Activated T-cell treated with anti-CD3 and anti-CD28 coated beads, Interleukin-2, amount 50 U/mL, for 24 hours (primary cell): ENCODE measurements around the gene MAP7.

Source experiments
- DNase-seq: peaks from one replicate; pipeline ENCODE4 v3.0.0-alpha.2; 2020
- H3K27ac Mint-ChIP-seq: 2 replicates; pipeline ENCODE4 v1.8.0; 2020; ENCODE audit warnings: mild to moderate bottlenecking, mixed read lengths
- H3K27me3 Mint-ChIP-seq: 2 replicates; pipeline ENCODE4 v1.8.0; 2020; ENCODE audit warnings: mixed read lengths
- H3K36me3 Mint-ChIP-seq: 2 replicates; pipeline ENCODE4 v1.8.0; 2020; ENCODE audit warnings: low read depth, mixed read lengths
- H3K4me1 Mint-ChIP-seq: 2 replicates; pipeline ENCODE4 v1.8.0; 2020; ENCODE audit warnings: low read depth, mixed read lengths
- H3K4me3 Mint-ChIP-seq: 2 replicates; pipeline ENCODE4 v1.8.0; 2020; ENCODE audit warnings: mild to moderate bottlenecking, moderate library complexity, mixed read lengths
- H3K9me3 Mint-ChIP-seq: 2 replicates; pipeline ENCODE4 v1.8.0; 2020; ENCODE audit warnings: mixed read lengths

The MAP7 gene

DNA sequence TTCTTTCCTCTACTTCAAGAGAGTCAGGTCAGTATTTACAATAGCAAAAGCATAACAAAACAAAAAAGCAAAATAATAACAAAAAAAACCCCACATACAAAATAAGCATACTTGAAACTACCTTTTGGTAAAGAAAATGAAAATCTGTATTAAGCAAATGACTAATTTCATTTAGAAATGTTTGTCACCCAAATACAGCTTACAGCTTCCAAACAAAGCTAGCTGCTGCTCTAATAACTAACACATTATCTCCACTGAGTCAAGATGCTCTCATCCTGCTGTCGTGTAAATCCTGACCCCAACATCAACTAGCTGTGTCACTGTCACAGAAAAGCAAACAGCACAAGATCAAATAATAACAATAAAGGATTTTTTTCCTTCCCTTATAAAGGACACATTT, 21.7 kb downstream of the MAP7 start:
- H3K9me3 Mint-ChIP-seq = no peaks in the 10 kb centered on the region
- no peak overlapping the region for H3K4me3 Mint-ChIP-seq
- no peaks in the 10 kb centered on the region for H3K36me3 Mint-ChIP-seq
- H3K27me3 Mint-ChIP-seq = peaks cover 5% of the 10 kb centered on the region
- no peak for DNase-seq
- H3K27ac Mint-ChIP-seq = no peak overlapping the region
- peaks cover 27% of the 10 kb centered on the region for H3K4me1 Mint-ChIP-seq

DNA sequence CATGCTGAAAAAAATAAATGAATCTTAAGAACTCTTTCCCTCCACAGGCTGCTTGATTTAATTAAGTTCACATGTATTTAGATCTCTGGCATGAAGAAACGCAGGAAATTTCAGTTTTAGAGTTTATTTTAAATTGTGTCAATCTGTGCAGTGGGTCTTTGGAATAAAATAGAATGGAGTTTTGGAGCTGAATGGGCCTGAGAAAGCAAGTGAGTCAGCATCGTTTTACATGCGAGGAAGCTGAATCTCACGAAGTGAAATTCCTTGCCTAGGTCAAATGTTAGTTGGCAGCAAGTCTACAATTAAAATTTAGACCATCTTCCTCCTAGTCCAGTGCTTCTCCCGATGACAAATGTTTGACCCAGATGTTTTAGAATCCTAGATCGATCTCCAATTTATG, 22.4 kb downstream of the MAP7 start:
- Mint-ChIP-seq H3K36me3 (no peaks in the 10 kb centered on the region), H3K4me1 (peaks cover 27% of the 10 kb centered on the region), H3K27me3 (peaks cover 5% of the 10 kb centered on the region), H3K27ac (no peak overlapping the region), H3K9me3 (no peaks in the 10 kb centered on the region), H3K4me3 (no peak overlapping the region)
- DNase-seq = no peak

DNA sequence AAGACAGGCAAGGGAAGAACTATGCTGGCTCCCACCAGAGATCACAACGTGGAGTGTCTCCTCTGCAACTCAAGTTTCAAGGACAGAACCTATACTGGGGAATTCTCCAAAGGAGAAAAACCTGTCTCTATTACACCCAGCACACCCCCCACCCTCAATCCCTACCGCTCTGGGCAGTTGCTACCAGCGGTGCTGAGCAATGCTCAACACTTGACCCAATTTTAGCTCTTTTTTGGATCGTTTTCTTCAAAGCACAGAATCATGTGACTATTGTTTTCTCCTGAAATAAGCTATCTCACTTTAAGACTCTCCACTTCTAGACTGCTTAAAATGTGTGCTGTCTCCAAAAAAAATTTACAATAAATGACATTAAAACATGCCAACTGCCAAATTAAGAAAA, 23.3 kb downstream of the MAP7 start:
- no peak overlapping the region for H3K27ac Mint-ChIP-seq
- no peaks in the 10 kb centered on the region for H3K36me3 Mint-ChIP-seq
- H3K27me3 Mint-ChIP-seq = peaks cover 5% of the 10 kb centered on the region
- H3K4me3 Mint-ChIP-seq = no peak overlapping the region
- DNase-seq = no peak
- H3K9me3 Mint-ChIP-seq = no peaks in the 10 kb centered on the region
- peaks cover 27% of the 10 kb centered on the region for H3K4me1 Mint-ChIP-seq

DNA sequence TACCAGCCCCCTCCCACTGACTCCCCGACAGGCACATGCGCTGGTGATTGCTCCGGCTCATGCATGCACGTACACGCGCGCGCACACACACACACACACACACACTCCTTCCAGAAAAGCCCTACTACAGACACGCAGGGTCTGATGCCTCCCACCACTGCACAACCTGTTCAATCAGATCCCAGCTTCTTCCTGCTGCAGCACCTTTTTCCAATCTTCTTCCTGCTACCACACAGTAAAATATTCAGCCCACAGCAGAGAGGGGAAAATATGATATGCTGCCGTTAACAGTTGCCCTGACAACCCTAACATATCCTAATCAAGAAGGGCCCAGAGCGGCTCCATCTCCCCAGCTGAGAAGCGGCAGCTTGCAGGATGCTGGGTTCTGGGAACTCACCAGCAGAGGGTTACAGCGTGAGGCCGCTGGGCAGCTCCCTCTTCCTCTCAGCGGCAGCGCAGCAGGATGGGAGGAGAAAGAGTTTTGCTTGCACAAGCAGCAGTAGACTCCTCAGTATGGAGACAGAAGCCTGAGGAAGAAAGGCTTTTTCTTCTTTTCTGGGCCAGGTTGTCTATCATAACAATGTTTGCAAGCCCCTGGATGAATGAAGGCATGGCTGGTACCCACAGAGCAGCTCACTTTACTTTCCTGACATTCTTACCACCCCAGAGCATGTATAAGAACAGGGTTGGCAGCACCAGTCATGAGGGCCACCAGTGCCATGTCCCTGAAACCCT, 23.9 kb downstream of the MAP7 start:
- no peaks in the 10 kb centered on the region for H3K36me3 Mint-ChIP-seq
- no peaks in the 10 kb centered on the region for H3K9me3 Mint-ChIP-seq
- peaks cover 27% of the 10 kb centered on the region for H3K4me1 Mint-ChIP-seq
- peaks cover 5% of the 10 kb centered on the region for H3K27me3 Mint-ChIP-seq
- H3K27ac Mint-ChIP-seq = peak overlapping the region; percentile 41
- peak overlapping the region; percentile 52 for H3K4me3 Mint-ChIP-seq
- DNase-seq = peak; percentile 45

DNA sequence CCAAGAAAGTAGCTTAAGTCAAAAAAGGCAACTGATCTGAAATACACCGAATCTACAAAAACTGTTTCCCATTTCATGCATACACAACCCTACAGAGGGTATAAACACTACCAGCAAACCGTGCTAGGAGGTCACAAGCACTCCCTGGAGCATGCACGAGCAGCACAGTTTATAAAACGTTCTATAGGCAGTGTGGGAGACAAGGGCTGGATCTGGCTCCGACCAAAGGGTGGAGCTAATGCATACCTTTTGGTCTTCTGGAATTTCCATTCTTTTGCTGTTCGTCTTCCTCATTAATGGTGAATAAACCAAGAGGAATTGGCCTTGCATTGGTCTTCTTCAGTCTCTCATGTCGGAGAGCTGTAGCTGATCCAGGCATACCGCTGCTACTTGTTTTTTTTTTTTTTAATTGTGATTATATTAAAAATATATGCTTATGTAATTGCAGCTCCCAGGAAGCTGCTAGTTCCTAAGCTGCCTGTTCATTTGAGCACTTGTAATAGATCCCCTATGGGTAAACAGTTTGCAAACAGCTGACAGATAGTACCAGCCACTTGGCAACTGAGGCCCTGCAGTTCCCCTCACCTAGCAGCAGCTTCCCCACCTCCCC, 24.5 kb downstream of the MAP7 start:
- peaks cover 5% of the 10 kb centered on the region for H3K27me3 Mint-ChIP-seq
- H3K36me3 Mint-ChIP-seq = no peaks in the 10 kb centered on the region
- no peaks in the 10 kb centered on the region for H3K9me3 Mint-ChIP-seq
- DNase-seq = no peak
- no peak overlapping the region for H3K27ac Mint-ChIP-seq
- peaks cover 27% of the 10 kb centered on the region for H3K4me1 Mint-ChIP-seq
- H3K4me3 Mint-ChIP-seq = peak overlapping the region; percentile 52

DNA sequence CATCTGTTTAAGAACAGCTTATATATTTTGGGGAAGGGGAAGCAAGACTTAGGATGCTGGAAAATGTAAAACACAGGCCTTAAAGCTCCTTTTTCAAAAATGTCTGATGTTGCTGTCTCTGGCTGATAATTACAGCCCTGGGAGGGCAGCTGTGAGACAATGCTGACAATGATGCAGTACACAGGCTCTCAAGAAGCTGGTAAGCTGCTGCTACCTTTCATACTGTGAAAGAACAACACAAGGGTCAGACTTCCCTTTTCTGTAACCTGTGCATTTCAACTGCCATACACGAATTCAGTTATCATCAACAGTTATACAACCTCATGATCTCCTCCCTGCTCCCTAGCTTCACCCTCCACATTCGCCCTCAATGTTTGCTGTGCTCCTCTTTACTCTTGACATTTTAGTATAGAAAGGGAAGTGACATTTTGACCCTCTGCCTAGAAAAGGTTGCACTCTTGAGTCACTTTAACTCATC, 25.2 kb downstream of the MAP7 start:
- Mint-ChIP-seq H3K27me3 (peaks cover 5% of the 10 kb centered on the region), H3K4me3 (no peak overlapping the region), H3K9me3 (no peaks in the 10 kb centered on the region), H3K4me1 (peaks cover 27% of the 10 kb centered on the region), H3K36me3 (no peaks in the 10 kb centered on the region), H3K27ac (no peak overlapping the region)
- DNase-seq = no peak

DNA sequence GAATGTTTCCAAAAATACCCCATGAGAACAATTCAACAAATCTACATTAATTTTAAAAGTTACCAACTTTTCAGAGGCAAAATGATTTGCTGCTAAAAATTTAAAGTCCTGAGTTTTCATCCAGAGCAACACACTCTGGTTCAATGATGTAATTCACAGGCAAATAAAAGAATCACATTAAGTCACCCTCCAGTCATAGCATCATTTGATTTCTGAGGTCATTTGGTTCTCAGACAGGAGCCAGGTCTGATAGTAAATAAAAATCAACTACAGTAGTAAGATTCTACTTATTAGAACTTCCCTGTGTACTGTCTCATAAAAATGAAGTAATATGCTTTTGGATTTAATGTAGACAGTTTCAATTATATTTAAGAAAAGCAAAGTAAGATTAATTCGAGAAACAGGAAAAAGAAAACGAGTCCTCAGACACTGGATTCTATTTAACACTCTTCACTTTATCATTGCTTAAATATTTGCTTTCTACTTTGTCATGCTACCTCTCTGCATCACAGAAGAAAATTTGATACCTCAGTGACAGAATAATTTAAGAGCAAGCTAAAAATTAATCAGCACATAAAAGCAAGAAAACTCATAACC, 25.8 kb downstream of the MAP7 start:
- Mint-ChIP-seq H3K9me3 (no peaks in the 10 kb centered on the region), H3K4me3 (no peak overlapping the region), H3K27ac (no peak overlapping the region), H3K4me1 (peaks cover 27% of the 10 kb centered on the region), H3K36me3 (no peaks in the 10 kb centered on the region), H3K27me3 (peaks cover 5% of the 10 kb centered on the region)
- DNase-seq = no peak

DNA sequence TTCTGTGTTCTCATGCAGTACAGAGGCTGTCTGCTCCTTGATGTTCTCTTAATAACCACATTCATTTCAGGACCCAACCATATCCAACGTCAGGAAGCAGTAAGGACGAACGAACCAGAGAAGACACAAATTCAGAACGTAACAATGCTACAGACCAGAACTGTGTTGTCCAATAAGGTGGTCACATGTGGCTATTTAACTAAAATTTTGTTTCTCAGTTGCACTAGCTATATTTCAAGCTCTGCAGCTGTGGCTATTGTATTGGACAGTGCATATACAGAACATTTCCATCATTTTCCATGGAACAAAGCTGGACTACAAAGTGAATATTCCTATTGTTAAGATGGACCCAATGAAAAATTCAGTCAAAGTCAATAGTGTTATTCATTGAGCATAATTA, 27.0 kb downstream of the MAP7 start:
- peaks cover 5% of the 10 kb centered on the region for H3K27me3 Mint-ChIP-seq
- no peak overlapping the region for H3K27ac Mint-ChIP-seq
- no peak overlapping the region for H3K4me3 Mint-ChIP-seq
- DNase-seq = no peak
- no peaks in the 10 kb centered on the region for H3K9me3 Mint-ChIP-seq
- no peaks in the 10 kb centered on the region for H3K36me3 Mint-ChIP-seq
- H3K4me1 Mint-ChIP-seq = peaks cover 27% of the 10 kb centered on the region

DNA sequence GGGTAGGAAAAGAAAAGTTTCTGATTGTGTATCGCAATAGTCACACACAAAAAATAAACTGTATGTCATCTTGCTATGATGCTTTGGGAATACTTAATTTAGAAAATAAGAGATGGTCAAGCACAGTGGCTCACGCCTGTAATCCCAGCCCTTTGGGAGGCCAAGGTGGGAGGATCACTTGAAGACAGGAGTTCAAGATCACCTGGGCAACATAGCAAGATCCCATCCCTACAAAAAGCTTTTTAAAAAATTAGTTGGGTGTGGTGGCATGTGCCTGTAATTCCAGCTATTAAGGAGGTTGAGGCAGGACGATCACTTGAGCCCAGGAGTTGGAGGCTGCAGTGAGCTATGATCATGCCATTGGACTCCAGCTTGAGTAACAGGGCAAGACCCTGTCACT, 27.6 kb downstream of the MAP7 start:
- DNase-seq = no peak
- peaks cover 27% of the 10 kb centered on the region for H3K4me1 Mint-ChIP-seq
- H3K4me3 Mint-ChIP-seq = no peak overlapping the region
- H3K36me3 Mint-ChIP-seq = no peaks in the 10 kb centered on the region
- H3K27ac Mint-ChIP-seq = no peak overlapping the region
- no peaks in the 10 kb centered on the region for H3K9me3 Mint-ChIP-seq
- peaks cover 5% of the 10 kb centered on the region for H3K27me3 Mint-ChIP-seq

DNA sequence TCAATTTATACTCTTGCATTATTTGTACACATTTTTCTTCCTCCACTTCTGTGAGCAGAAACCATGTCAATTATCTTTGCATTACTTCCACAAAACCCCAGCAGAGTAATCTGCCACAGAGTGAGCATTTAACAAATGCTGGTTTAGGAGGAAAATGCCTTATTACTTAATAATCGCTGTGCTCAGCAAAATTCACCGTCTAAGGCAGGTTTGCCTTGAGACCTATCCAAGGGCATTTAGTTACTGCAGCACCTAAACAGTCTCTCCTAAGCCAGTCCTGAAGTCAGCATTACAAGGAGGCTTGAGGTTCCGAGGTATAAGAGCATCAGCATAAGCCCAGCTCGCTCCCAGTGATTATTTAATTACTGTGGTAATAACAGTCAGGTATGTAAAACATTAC, 28.3 kb downstream of the MAP7 start:
- no peak overlapping the region for H3K4me3 Mint-ChIP-seq

DNA sequence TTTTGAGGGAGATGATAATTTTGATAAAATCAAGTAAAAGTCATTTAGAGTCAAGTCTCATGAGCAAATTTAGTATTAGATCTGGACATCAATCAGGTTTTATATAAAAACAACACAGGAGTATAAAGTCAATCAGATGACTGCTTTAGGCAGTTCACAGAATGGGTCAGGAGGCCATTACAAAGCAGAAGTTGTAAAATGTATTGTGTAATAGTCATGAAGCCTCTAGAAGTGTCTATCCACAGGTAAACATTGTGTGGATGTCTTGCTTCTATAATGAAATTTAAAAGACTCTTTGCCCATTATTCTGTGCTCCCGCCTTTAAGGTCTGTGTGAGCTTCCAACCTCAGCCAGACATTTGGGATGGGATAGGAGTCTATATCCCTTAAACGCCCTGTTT, 28.8 kb downstream of the MAP7 start:
- no peaks in the 10 kb centered on the region for H3K36me3 Mint-ChIP-seq
- no peak for DNase-seq
- peaks cover 18% of the 10 kb centered on the region for H3K4me1 Mint-ChIP-seq
- no peaks in the 10 kb centered on the region for H3K9me3 Mint-ChIP-seq
- H3K27ac Mint-ChIP-seq = no peak overlapping the region
- no peak overlapping the region for H3K4me3 Mint-ChIP-seq
- peaks cover 4% of the 10 kb centered on the region for H3K27me3 Mint-ChIP-seq

More for the DNA sequence above, 28.3 kb downstream of the MAP7 start:
- no peaks in the 10 kb centered on the region for H3K9me3 Mint-ChIP-seq
- DNase-seq = no peak
- H3K36me3 Mint-ChIP-seq = no peaks in the 10 kb centered on the region
- peaks cover 5% of the 10 kb centered on the region for H3K27me3 Mint-ChIP-seq
- H3K27ac Mint-ChIP-seq = no peak overlapping the region
- H3K4me1 Mint-ChIP-seq = peaks cover 22% of the 10 kb centered on the region

DNA sequence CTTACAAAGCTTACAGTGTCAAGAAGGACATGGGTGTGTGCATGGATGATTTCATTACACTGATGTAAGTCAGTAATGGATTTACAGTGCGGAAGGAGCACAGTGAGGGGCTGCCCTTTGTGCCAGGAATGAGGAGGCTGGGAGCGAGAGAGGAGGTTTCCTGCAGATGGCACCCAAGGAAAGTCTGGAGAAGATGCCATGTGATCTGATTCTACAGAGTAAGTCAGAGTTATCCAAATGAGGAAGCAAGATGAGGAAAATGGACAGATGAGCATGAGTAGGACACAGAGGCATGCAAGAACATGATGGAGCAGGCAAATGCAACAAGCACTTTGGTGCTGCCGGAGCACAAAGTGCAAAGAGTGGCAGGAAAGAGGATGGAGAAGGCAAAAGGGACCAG, 29.7 kb downstream of the MAP7 start:
- Mint-ChIP-seq H3K27me3 (no peaks in the 10 kb centered on the region), H3K4me3 (no peak overlapping the region), H3K4me1 (peaks cover 11% of the 10 kb centered on the region), H3K36me3 (no peaks in the 10 kb centered on the region), H3K27ac (no peak overlapping the region), H3K9me3 (no peaks in the 10 kb centered on the region)
- no peak for DNase-seq

DNA sequence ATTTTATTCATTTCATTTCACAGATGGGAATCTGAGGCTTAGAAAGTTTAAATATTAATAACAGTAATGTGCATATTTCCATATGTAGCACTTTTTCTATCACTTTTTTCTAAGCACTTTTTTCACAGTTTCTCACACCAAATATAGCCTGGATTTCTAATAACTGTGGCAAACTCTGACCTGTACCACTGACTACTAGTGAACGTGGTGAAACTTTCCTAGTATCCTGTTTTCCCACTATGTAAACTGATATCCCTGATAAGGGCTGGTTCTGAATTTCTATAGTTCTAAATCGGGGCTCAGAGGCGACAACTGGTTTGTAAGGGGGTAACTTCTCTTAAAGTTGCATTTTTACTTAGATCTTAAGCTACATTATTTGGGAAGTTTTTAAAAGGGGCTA, 32.6 kb downstream of the MAP7 start:
- H3K9me3 Mint-ChIP-seq = no peaks in the 10 kb centered on the region
- no peak overlapping the region for H3K4me3 Mint-ChIP-seq
- no peak for DNase-seq
- no peaks in the 10 kb centered on the region for H3K4me1 Mint-ChIP-seq
- no peaks in the 10 kb centered on the region for H3K36me3 Mint-ChIP-seq
- H3K27me3 Mint-ChIP-seq = no peaks in the 10 kb centered on the region
- H3K27ac Mint-ChIP-seq = no peak overlapping the region

DNA sequence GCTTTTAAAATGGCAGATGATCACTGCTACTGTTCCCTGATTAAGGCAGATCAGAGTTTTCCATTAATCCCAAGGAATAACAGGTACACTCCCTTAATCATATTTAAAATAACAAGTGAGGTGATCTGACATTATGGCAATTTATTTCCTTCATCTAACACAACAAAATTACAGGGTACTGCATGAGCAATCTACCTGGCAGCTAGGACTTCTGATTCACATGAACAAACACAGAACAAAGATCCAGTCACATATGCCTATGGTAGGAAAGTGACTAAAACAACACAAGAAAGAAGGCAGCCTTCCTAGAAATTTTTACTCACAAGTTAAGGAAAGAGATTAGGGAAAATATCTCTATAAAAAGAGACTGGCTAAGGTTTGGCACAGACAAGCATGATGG, 33.2 kb downstream of the MAP7 start:
- Mint-ChIP-seq H3K27ac (no peak overlapping the region), H3K4me1 (peaks cover 2% of the 10 kb centered on the region)

DNA sequence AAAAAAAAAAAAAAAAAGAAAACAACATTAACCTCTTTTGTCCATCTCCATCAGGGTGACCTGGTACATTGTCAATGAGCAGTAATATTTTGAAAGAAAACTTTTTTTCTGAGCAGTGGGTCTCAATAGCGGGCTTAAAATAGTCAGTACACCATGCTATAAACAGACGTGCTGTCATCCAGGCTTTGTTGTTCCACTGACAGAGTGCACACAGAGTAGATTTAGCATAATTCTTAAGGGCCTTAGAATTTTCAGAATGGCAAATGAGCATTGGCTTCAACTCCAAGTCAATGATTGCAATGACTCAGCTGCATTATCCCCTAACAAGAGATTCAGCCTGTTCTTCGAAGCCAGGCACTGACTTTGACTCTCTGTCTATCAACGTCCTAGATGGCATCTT, 35.6 kb downstream of the MAP7 start:
- Mint-ChIP-seq H3K27me3 (no peaks in the 10 kb centered on the region), H3K4me1 (peaks cover 23% of the 10 kb centered on the region), H3K27ac (no peak overlapping the region), H3K4me3 (no peak overlapping the region), H3K36me3 (no peaks in the 10 kb centered on the region), H3K9me3 (no peaks in the 10 kb centered on the region)
- no peak for DNase-seq

More for the DNA sequence above, 33.2 kb downstream of the MAP7 start:
- Mint-ChIP-seq H3K27me3 (no peaks in the 10 kb centered on the region), H3K36me3 (no peaks in the 10 kb centered on the region), H3K4me3 (no peak overlapping the region), H3K9me3 (no peaks in the 10 kb centered on the region)
- no peak for DNase-seq
